Liver (tissue), 9 donors: Measurements from ENCODE around the gene RREB1. TPM values are rescaled to one million over a fixed set of nuclear protein-coding genes. Genes with fewer than 3 reads are reported as not detected.

Source experiments
- DNase-seq: peaks from one replicate; pipeline ENCODE4 v3.0.0-alpha.2; 2017; ENCODE audit warnings: low spot score
- H3K27ac ChIP-seq, 2 donors: one replicate each; pipeline ENCODE4 v1.7.0; 2013; ENCODE audit warnings: inconsistent platforms in 2 of 2, low read length in 2 of 2, control low read depth in 1 of 2, low read depth in 1 of 2, mild to moderate bottlenecking in 1 of 2
- H3K27me3 ChIP-seq, 4 donors: one replicate each; pipeline versions ENCODE4 v1.6.1 to v1.7.0; 2013; ENCODE audit warnings: low read length in 3 of 4, inconsistent platforms in 1 of 4, mild to moderate bottlenecking in 1 of 4, moderate library complexity in 1 of 4; ENCODE audit not compliant: control insufficient read depth in 4 of 4, insufficient read depth in 4 of 4
- H3K36me3 ChIP-seq, 4 donors: one replicate each; pipeline versions ENCODE4 v1.6.1 to v1.7.0; 2013; ENCODE audit warnings: low read length in 3 of 4, mild to moderate bottlenecking in 3 of 4, low read depth in 1 of 4, moderate library complexity in 1 of 4; ENCODE audit not compliant: control insufficient read depth in 4 of 4, insufficient read depth in 3 of 4
- H3K4me1 ChIP-seq, 4 donors: one replicate each; pipeline versions ENCODE4 v1.6.1 to v1.7.0; 2013; ENCODE audit warnings: low read length in 3 of 4, mild to moderate bottlenecking in 3 of 4, moderate library complexity in 1 of 4; ENCODE audit not compliant: control insufficient read depth in 4 of 4, insufficient read depth in 4 of 4
- H3K4me3 ChIP-seq, 3 donors: one replicate each; pipeline versions ENCODE4 v1.6.1 to v1.7.0; 2013; ENCODE audit warnings: low read length in 3 of 3, control low read depth in 1 of 3, low read depth in 1 of 3, mild to moderate bottlenecking in 1 of 3
- H3K9ac ChIP-seq, 2 donors: one replicate each; pipeline ENCODE4 v1.7.0; 2013; ENCODE audit warnings: low read length in 2 of 2, mild to moderate bottlenecking in 2 of 2, moderate library complexity in 2 of 2, control low read depth in 1 of 2, low read depth in 1 of 2
- H3K9me3 ChIP-seq, 4 donors: one replicate each; pipeline versions ENCODE4 v1.6.1 to v1.7.0; 2013; ENCODE audit warnings: low read length in 3 of 4; ENCODE audit not compliant: control insufficient read depth in 4 of 4
- EGR1 ChIP-seq, 2 donors: IDR thresholded peaks; 2 replicates each; pipeline ENCODE4 v1.6.1; 2016 to 2018; ENCODE audit warnings: antibody characterized with exemption in 2 of 2, low read depth in 2 of 2
- FOXA1 ChIP-seq: IDR thresholded peaks from 2 replicates; pipeline ENCODE4 v1.6.1; 2016; ENCODE audit warnings: antibody characterized with exemption
- FOXA2 ChIP-seq: IDR thresholded peaks from 2 replicates; pipeline ENCODE4 v1.6.1; 2016; ENCODE audit warnings: antibody characterized with exemption
- GABPA ChIP-seq, 2 donors: IDR thresholded peaks in 1 of 2; conservative IDR thresholded peaks in 1 of 2; 2 replicates each; pipeline ENCODE4 v1.6.1; 2016; ENCODE audit warnings: antibody characterized with exemption in 2 of 2, mild to moderate bottlenecking in 1 of 2, moderate library complexity in 1 of 2
- HNF4A ChIP-seq, 2 donors: conservative IDR thresholded peaks; 2 replicates each; pipeline ENCODE4 v1.6.1; 2016; ENCODE audit warnings: antibody characterized with exemption in 2 of 2, mild to moderate bottlenecking in 2 of 2
- HNF4G ChIP-seq: IDR thresholded peaks from 2 replicates; pipeline ENCODE4 v1.6.1; 2016; ENCODE audit warnings: antibody characterized with exemption
- JUND ChIP-seq, 2 donors: IDR thresholded peaks; 2 replicates each; pipeline ENCODE4 v1.6.1; 2016; ENCODE audit warnings: antibody characterized with exemption in 2 of 2
- NR2F2 ChIP-seq: IDR thresholded peaks from 2 replicates; pipeline ENCODE4 v1.6.1; 2016; ENCODE audit warnings: antibody characterized with exemption
- RAD21 ChIP-seq, 2 donors: IDR thresholded peaks; 2 replicates each; pipeline ENCODE4 v1.6.1; 2016; ENCODE audit warnings: antibody characterized with exemption in 2 of 2, mild to moderate bottlenecking in 2 of 2
- RXRA ChIP-seq, 2 donors: IDR thresholded peaks; 2 replicates each; pipeline ENCODE4 v1.6.1; 2017 to 2018; ENCODE audit warnings: antibody characterized with exemption in 2 of 2, mild to moderate bottlenecking in 1 of 2
- SP1 ChIP-seq: IDR thresholded peaks from 2 replicates; pipeline ENCODE4 v1.6.1; 2018; ENCODE audit warnings: antibody characterized with exemption, mild to moderate bottlenecking
- TAF1 ChIP-seq: conservative IDR thresholded peaks from 2 replicates; pipeline ENCODE4 v1.6.1; 2016; ENCODE audit warnings: antibody characterized with exemption, mild to moderate bottlenecking
- YY1 ChIP-seq: IDR thresholded peaks from 2 replicates; pipeline ENCODE4 v1.6.1; 2016; ENCODE audit warnings: antibody characterized with exemption, mild to moderate bottlenecking
- WGBS: extraction: QIAGEN DNeasy Blood & Tissue Kit; methylation state at CpG from one replicate; pipeline ENCODE4 v1.1.7; 2013; 5-methylcytosine and 5-hydroxymethylcytosine counted together
- polyA plus RNA-seq, 2 donors: library from polyadenylated mRNA; stranded (reverse) in 1 of 2; unstranded in 1 of 2; fragments of 200-250 nt in 1 of 2; fragments of >200 nt in 1 of 2; fragmentation: Nextera tagmentation in 1 of 2; extraction: Ambion mirVana in 1 of 2; gene quantifications; one replicate each; pipeline versions ENCODE4 v1.2.1 to v1.2.3, GENCODE V29; 2013 to 2015
- total RNA-seq, 2 donors: library from RNA; depleted of rRNA; stranded (reverse); fragments of >200 nt; gene quantifications; one replicate each; pipeline ENCODE4 v1.2.3, GENCODE V29; 2014
- TF ChIP-seq, protein P1 (sequence below): fragments of 150-350 bp; IDR thresholded peaks from 2 replicates; pipeline ENCODE4 v1.5.1; 2017; ENCODE audit warnings: improper control_type of control experiment, low read depth, low read length; ENCODE audit not compliant: missing input control
- TF ChIP-seq, protein P2 (sequence below): IDR thresholded peaks from 2 replicates; pipeline ENCODE4 v1.6.1; 2016; ENCODE audit warnings: antibody characterized with exemption
- TF ChIP-seq, protein P3 (sequence below): IDR thresholded peaks from 2 replicates; pipeline ENCODE4 v1.6.1; 2016; ENCODE audit warnings: antibody characterized with exemption
- TF ChIP-seq, protein P4 (sequence below): IDR thresholded peaks from 2 replicates; pipeline ENCODE4 v1.6.1; 2016; ENCODE audit warnings: antibody characterized with exemption
- TF ChIP-seq, protein P5 (sequence below): IDR thresholded peaks from 2 replicates; pipeline ENCODE4 v1.6.1; 2016; ENCODE audit warnings: antibody characterized with exemption, mild to moderate bottlenecking
- donor health status: healthy.
- donor health status: healthy.
- donor health status: healthy.
- donor health status: healthy.
- donor health status: healthy.

RREB1 gene
- total and polyA plus RNA-seq, 4 donors: 10.1 to 28.9 (median 17.3) TPM

DNA sequence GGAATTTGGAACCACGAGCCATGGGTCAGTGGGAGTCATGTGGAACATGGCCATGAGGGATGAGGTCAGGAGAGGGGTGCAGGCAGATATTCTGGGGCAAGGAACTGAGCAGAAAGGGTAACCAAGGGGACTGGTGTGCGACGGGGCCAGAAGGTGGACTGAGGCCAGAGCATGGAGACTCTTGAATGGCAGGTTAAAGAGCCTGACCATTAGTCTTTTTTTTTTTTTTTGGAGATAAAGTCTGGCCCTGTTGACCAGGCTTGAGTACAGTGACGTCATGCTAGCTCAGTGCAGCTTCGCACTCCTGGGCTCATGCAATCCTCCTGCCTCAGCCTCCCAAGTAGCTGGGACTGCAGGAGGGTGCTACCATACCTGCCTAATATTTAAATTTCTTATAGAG is 64.0 kb downstream of the RREB1 start:
- no peak overlapping the region for H3K4me3 ChIP-seq
- peaks cover 0 to 2% (median 0%) of the 10 kb centered on the region in 4 donors for H3K36me3 ChIP-seq
- no peak overlapping the region for H3K9ac ChIP-seq
- no peaks in the 10 kb centered on the region for H3K9me3 ChIP-seq
- 84% methylated on average over 5 of the region's 5 CpGs for WGBS
- TF ChIP-seq, protein P1, sequence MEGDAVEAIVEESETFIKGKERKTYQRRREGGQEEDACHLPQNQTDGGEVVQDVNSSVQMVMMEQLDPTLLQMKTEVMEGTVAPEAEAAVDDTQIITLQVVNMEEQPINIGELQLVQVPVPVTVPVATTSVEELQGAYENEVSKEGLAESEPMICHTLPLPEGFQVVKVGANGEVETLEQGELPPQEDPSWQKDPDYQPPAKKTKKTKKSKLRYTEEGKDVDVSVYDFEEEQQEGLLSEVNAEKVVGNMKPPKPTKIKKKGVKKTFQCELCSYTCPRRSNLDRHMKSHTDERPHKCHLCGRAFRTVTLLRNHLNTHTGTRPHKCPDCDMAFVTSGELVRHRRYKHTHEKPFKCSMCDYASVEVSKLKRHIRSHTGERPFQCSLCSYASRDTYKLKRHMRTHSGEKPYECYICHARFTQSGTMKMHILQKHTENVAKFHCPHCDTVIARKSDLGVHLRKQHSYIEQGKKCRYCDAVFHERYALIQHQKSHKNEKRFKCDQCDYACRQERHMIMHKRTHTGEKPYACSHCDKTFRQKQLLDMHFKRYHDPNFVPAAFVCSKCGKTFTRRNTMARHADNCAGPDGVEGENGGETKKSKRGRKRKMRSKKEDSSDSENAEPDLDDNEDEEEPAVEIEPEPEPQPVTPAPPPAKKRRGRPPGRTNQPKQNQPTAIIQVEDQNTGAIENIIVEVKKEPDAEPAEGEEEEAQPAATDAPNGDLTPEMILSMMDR: no peak
- TF ChIP-seq, protein P2, sequence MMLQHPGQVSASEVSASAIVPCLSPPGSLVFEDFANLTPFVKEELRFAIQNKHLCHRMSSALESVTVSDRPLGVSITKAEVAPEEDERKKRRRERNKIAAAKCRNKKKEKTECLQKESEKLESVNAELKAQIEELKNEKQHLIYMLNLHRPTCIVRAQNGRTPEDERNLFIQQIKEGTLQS: no peak
- TF ChIP-seq NR2F2 (no peak), TAF1 (no peak), JUND (IDR thresholded peaks at IDR 0.05) (no peak), FOXA2 (no peak), YY1 (no peak), SP1 (no peak), GABPA (IDR thresholded peaks at IDR 0.05 in 1 of 2, conservative IDR thresholded peaks at IDR 0.05 in 1 of 2) (no peak), EGR1 (IDR thresholded peaks at IDR 0.05; ENCODE audit: low read depth in 2 of 2) (no peak), FOXA1 (no peak), RAD21 (IDR thresholded peaks at IDR 0.05) (no peak), HNF4A (conservative IDR thresholded peaks at IDR 0.05) (no peak), RXRA (IDR thresholded peaks at IDR 0.05) (no peak), HNF4G (no peak)
- TF ChIP-seq, protein P3, sequence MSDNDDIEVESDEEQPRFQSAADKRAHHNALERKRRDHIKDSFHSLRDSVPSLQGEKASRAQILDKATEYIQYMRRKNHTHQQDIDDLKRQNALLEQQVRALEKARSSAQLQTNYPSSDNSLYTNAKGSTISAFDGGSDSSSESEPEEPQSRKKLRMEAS: no peak
- TF ChIP-seq, protein P4, sequence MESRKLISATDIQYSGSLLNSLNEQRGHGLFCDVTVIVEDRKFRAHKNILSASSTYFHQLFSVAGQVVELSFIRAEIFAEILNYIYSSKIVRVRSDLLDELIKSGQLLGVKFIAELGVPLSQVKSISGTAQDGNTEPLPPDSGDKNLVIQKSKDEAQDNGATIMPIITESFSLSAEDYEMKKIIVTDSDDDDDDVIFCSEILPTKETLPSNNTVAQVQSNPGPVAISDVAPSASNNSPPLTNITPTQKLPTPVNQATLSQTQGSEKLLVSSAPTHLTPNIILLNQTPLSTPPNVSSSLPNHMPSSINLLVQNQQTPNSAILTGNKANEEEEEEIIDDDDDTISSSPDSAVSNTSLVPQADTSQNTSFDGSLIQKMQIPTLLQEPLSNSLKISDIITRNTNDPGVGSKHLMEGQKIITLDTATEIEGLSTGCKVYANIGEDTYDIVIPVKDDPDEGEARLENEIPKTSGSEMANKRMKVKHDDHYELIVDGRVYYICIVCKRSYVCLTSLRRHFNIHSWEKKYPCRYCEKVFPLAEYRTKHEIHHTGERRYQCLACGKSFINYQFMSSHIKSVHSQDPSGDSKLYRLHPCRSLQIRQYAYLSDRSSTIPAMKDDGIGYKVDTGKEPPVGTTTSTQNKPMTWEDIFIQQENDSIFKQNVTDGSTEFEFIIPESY: no peak
- TF ChIP-seq, protein P5, sequence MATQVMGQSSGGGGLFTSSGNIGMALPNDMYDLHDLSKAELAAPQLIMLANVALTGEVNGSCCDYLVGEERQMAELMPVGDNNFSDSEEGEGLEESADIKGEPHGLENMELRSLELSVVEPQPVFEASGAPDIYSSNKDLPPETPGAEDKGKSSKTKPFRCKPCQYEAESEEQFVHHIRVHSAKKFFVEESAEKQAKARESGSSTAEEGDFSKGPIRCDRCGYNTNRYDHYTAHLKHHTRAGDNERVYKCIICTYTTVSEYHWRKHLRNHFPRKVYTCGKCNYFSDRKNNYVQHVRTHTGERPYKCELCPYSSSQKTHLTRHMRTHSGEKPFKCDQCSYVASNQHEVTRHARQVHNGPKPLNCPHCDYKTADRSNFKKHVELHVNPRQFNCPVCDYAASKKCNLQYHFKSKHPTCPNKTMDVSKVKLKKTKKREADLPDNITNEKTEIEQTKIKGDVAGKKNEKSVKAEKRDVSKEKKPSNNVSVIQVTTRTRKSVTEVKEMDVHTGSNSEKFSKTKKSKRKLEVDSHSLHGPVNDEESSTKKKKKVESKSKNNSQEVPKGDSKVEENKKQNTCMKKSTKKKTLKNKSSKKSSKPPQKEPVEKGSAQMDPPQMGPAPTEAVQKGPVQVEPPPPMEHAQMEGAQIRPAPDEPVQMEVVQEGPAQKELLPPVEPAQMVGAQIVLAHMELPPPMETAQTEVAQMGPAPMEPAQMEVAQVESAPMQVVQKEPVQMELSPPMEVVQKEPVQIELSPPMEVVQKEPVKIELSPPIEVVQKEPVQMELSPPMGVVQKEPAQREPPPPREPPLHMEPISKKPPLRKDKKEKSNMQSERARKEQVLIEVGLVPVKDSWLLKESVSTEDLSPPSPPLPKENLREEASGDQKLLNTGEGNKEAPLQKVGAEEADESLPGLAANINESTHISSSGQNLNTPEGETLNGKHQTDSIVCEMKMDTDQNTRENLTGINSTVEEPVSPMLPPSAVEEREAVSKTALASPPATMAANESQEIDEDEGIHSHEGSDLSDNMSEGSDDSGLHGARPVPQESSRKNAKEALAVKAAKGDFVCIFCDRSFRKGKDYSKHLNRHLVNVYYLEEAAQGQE: no peak
- DNase-seq: no peak
- peak overlapping the region; percentile 4 to 79 for H3K27ac ChIP-seq
- H3K27me3 ChIP-seq: no peaks in the 10 kb centered on the region
- H3K4me1 ChIP-seq: peaks cover 25 to 60% (median 55%) of the 10 kb centered on the region in 4 donors
